SK-N-SH (cell line): ENCODE measurements around the gene POGK. TPM values are rescaled to one million over a fixed set of nuclear protein-coding genes. Genes with fewer than 3 reads are reported as not detected.

ENCODE experiments used
- CTCF ChIA-PET: fragments of 300-600, 350-600 bp; formaldehyde crosslinking; extraction: SDS; loops from one replicate; lab custom pipeline; 2021; lab: Yijun Ruan, JAX
- POLR2A ChIA-PET: fragments of 350-600 bp; sonication (Branson Sonifier 250); formaldehyde crosslinking; extraction: SDS; loops from one replicate; lab custom pipeline; 2020; ENCODE audit warnings: antibody characterized with exemption, inconsistent platforms; lab: Yijun Ruan, JAX
- DNase-seq: peaks from one replicate; pipeline ENCODE4 v3.0.0; 2012
- H2AFZ ChIP-seq: fragments of 200-600 bp; sonication (generic); 2 replicates; pipeline ENCODE4 v1.8.1; 2016; ENCODE audit warnings: antibody characterized with exemption, mild to moderate bottlenecking, low read depth
- H3F3A ChIP-seq: fragments of 200-600 bp; sonication (generic); replicated peaks from 2 replicates; pipeline ENCODE3; 2016; ENCODE audit warnings: antibody characterized with exemption, mild to moderate bottlenecking; ENCODE audit not compliant: insufficient read depth
- H3K27ac ChIP-seq, 2 experiments: fragments of 200-500 bp in 1 of 2; fragments of 200-600 bp in 1 of 2; sonication (Bioruptor generic) in 1 of 2; sonication (generic), shearing (Covaris generic) in 1 of 2; 2 replicates each; pipeline versions ENCODE4 v1.5.1 to v1.6.1; 2014 to 2016; ENCODE audit warnings: low read depth in 2 of 2, inconsistent platforms in 1 of 2, low read length in 1 of 2, mild to moderate bottlenecking in 1 of 2, mixed read lengths in 1 of 2
- H3K27me3 ChIP-seq: fragments of 200-600 bp; sonication (generic), shearing (Covaris generic); 2 replicates; pipeline ENCODE4 v1.6.1; 2016; ENCODE audit warnings: mixed run types; ENCODE audit not compliant: insufficient read depth
- H3K36me3 ChIP-seq, 2 experiments: fragments of 200-500 bp in 1 of 2; fragments of 200-600 bp in 1 of 2; sonication (Bioruptor generic) in 1 of 2; sonication (generic) in 1 of 2; replicated peaks in 1 of 2; 2 replicates each; pipeline versions ENCODE3 to v1.5.1; 2014 to 2016; ENCODE audit warnings: low read length in 1 of 2, mild to moderate bottlenecking in 1 of 2; ENCODE audit not compliant: insufficient read depth in 2 of 2, control insufficient read depth in 1 of 2
- H3K4me1 ChIP-seq, 2 experiments: fragments of 200-500 bp in 1 of 2; fragments of 200-600 bp in 1 of 2; sonication (Bioruptor generic) in 1 of 2; sonication (generic), shearing (Covaris generic) in 1 of 2; 2 replicates each; pipeline versions ENCODE4 v1.5.1 to v1.6.1; 2014 to 2016; ENCODE audit warnings: low read depth in 1 of 2, low read length in 1 of 2, mixed run types in 1 of 2; ENCODE audit not compliant: insufficient read depth in 2 of 2, control insufficient read depth in 1 of 2
- H3K4me2 ChIP-seq: fragments of 200-600 bp; sonication (generic), shearing (Covaris generic); 2 replicates; pipeline ENCODE4 v1.6.1; 2017; ENCODE audit warnings: mixed run types
- H3K4me3 ChIP-seq, 2 experiments: fragments of 200-500 bp in 1 of 2; fragments of 200-600 bp in 1 of 2; sonication (Bioruptor generic) in 1 of 2; sonication (generic), shearing (Covaris generic) in 1 of 2; 2 replicates each; pipeline versions ENCODE4 v1.5.1 to v1.8.1; 2014 to 2016; ENCODE audit warnings: low read depth in 2 of 2, inconsistent platforms in 1 of 2, low read length in 1 of 2, mild to moderate bottlenecking in 1 of 2, mixed read lengths in 1 of 2, moderate library complexity in 1 of 2
- H3K79me2 ChIP-seq: fragments of 200-600 bp; sonication (generic); 2 replicates; pipeline ENCODE4 v1.8.1; 2017; ENCODE audit warnings: mild to moderate bottlenecking; ENCODE audit not compliant: insufficient read depth
- H3K9ac ChIP-seq: fragments of 200-600 bp; sonication (generic); 2 replicates; pipeline ENCODE4 v1.6.1; 2017; ENCODE audit warnings: mixed run types
- H3K9me2 ChIP-seq: fragments of 200-600 bp; sonication (generic); 2 replicates; pipeline ENCODE4 v1.6.1; 2017; ENCODE audit warnings: mixed run types
- H3K9me3 ChIP-seq: fragments of 200-600 bp; sonication (generic); 2 replicates; pipeline ENCODE4 v1.6.1; 2017; ENCODE audit warnings: mixed run types, mild to moderate bottlenecking, moderate library complexity
- H4K20me1 ChIP-seq: fragments of 200-600 bp; sonication (generic); 2 replicates; pipeline ENCODE4 v1.6.1; 2017; ENCODE audit warnings: mild to moderate bottlenecking, mixed run types; ENCODE audit not compliant: insufficient read depth
- CHD2 ChIP-seq: fragments of 150-350 bp; IDR thresholded peaks from 2 replicates; pipeline ENCODE4 v1.6.1; 2018; ENCODE audit warnings: low read length; ENCODE audit not compliant: partially characterized antibody
- CTCF ChIP-seq: fragments of 200-600 bp; sonication (generic); IDR thresholded peaks from 2 replicates; pipeline ENCODE4 v1.6.1; 2017; ENCODE audit warnings: antibody characterized with exemption, mild to moderate bottlenecking, moderate library complexity
- EP300 ChIP-seq, 2 experiments: IDR thresholded peaks; 2 replicates each; pipeline versions ENCODE4 v1.4.0 to v1.6.1; 2012; ENCODE audit warnings: borderline replicate concordance in 1 of 2, low read depth in 1 of 2, low read length in 1 of 2
- EZH2phosphoT487 ChIP-seq: fragments of 200-600 bp; sonication (generic); IDR thresholded peaks from 2 replicates; pipeline ENCODE4 v1.6.1; 2017; ENCODE audit warnings: low read depth, mixed run types, mild to moderate bottlenecking, antibody characterized with exemption, moderate library complexity, borderline replicate concordance
- FOXJ3 ChIP-seq: sonication (generic); formaldehyde crosslinking; IDR thresholded peaks from 2 replicates; pipeline ENCODE4 v1.5.1; 2020; ENCODE audit warnings: mild to moderate bottlenecking, missing genetic modification reagents
- FOXM1 ChIP-seq: IDR thresholded peaks from 2 replicates; pipeline ENCODE4 v1.4.0; 2012; ENCODE audit warnings: low read depth, mild to moderate bottlenecking
- GABPA ChIP-seq: IDR thresholded peaks from 2 replicates; pipeline ENCODE4 v1.4.0; 2012; ENCODE audit warnings: low read depth, mild to moderate bottlenecking
- MAX ChIP-seq: IDR thresholded peaks from 2 replicates; pipeline ENCODE4 v1.4.0; 2012; ENCODE audit warnings: low read depth
- NRF1 ChIP-seq: IDR thresholded peaks from 2 replicates; pipeline ENCODE4 v1.6.1; 2012; ENCODE audit warnings: low read depth, mild to moderate bottlenecking, low read length
- PBX3 ChIP-seq: IDR thresholded peaks from 2 replicates; pipeline ENCODE4; 2012
- RAD21 ChIP-seq: IDR thresholded peaks from 2 replicates; pipeline ENCODE4 v1.6.1; 2012; ENCODE audit warnings: mild to moderate bottlenecking, low read length
- RCOR1 ChIP-seq: fragments of 150-350 bp; IDR thresholded peaks from 2 replicates; pipeline ENCODE4 v1.6.1; 2017; ENCODE audit warnings: antibody characterized with exemption, low read length
- RXRA ChIP-seq: IDR thresholded peaks from 2 replicates; pipeline ENCODE4 v1.4.0; 2012; ENCODE audit warnings: low read depth, mild to moderate bottlenecking, borderline replicate concordance
- TAF1 ChIP-seq: IDR thresholded peaks from 2 replicates; pipeline ENCODE4 v1.6.1; 2012; ENCODE audit warnings: low read depth, mild to moderate bottlenecking, low read length, moderate library complexity, borderline replicate concordance
- TCF12 ChIP-seq: IDR thresholded peaks from 2 replicates; pipeline ENCODE4 v1.4.0; 2012
- TEAD4 ChIP-seq: IDR thresholded peaks from 2 replicates; pipeline ENCODE4 v1.4.0; 2012; ENCODE audit warnings: mild to moderate bottlenecking, borderline replicate concordance; ENCODE audit not compliant: insufficient read depth
- USF2 ChIP-seq: fragments of 150-350 bp; IDR thresholded peaks from 2 replicates; pipeline ENCODE4 v1.6.1; 2017; ENCODE audit warnings: antibody characterized with exemption, low read length, low read depth, borderline replicate concordance
- YY1 ChIP-seq: IDR thresholded peaks from 2 replicates; pipeline ENCODE4 v1.4.0; 2012; ENCODE audit warnings: low read depth, mild to moderate bottlenecking
- WGBS: methylation state at CpG from one replicate; pipeline ENCODE4 v1.1.6; 2017; ENCODE audit warnings: low lambda C conversion rate; 5-methylcytosine and 5-hydroxymethylcytosine counted together
- polyA plus RNA-seq, 3 experiments: library from polyadenylated mRNA; depleted of rRNA; stranded (reverse); fragments of >200 nt; gene quantifications; 2 replicates each; pipeline ENCODE4 v1.2.3, GENCODE V29; 2012

The POGK gene
- polyA plus RNA-seq, 1 of the 3 experiments (the other 2 are of a cell fraction): 13.9 TPM

GRCh38 chr1:166843769-166844596 is 4.7 kb downstream of the POGK start:
- H3K27ac ChIP-seq: no peak overlapping the region
- 89% methylated on average over 3 of the region's 7 CpGs for WGBS
- TF ChIP-seq USF2 (no peak), CTCF (no peak), NRF1 (no peak), FOXJ3 (no peak), EZH2phosphoT487 (no peak), EP300 (IDR thresholded peaks at IDR 0.05; ENCODE audit: borderline replicate concordance in 1 of 2, low read depth in 1 of 2, low read length in 1 of 2) (no peak), YY1 (no peak), RAD21 (no peak), TAF1 (no peak), PBX3 (no peak), CHD2 (no peak), MAX (no peak), TEAD4 (no peak), FOXM1 (no peak), GABPA (no peak), RCOR1 (no peak), TCF12 (no peak), RXRA (no peak)
- H3K4me1 ChIP-seq: peaks cover 15% of the 10 kb centered on the region in 2 experiments; a peak in 3 of 4 replicates
- H3K9ac ChIP-seq: no peak overlapping the region
- H2AFZ ChIP-seq: no peak overlapping the region
- ChIA-PET CTCF (interaction anchor here (2.2 kb wide), 1 partner anchor 9 kb away, joined by 8 read pairs; no protein-coding TSS in a partner anchor), POLR2A (interaction anchor here (1.4 kb wide), 1 partner anchor 10 kb away, joined by 5 read pairs; no protein-coding TSS in a partner anchor)
- no peaks in the 10 kb centered on the region for H3K27me3 ChIP-seq
- H3K79me2 ChIP-seq: peaks cover 59% of the 10 kb centered on the region
- H3K36me3 ChIP-seq: peaks cover 60 to 82% of the 10 kb centered on the region in 2 experiments
- no peak overlapping the region for H3K4me2 ChIP-seq
- H3F3A ChIP-seq: no peaks in the 10 kb centered on the region
- H3K9me3 ChIP-seq: no peaks in the 10 kb centered on the region
- no peak for DNase-seq
- no peaks in the 10 kb centered on the region for H3K9me2 ChIP-seq
- no peak overlapping the region for H3K4me3 ChIP-seq
- H4K20me1 ChIP-seq: peaks cover 4% of the 10 kb centered on the region; the same call in 1 of the 2 replicates
